PC-3 (cell line): ENCODE data around the gene MACROD2.

Source experiments
- EZH2 ChIP-seq: fragments of 300-600 bp; sonication (generic); IDR thresholded peaks from one replicate; pipeline ENCODE4 v1.6.1; 2017; ENCODE audit warnings: antibody characterized with exemption, mild to moderate bottlenecking, low read length; ENCODE audit not compliant: unreplicated experiment
- TF ChIP-seq, protein P1 (sequence below): fragments of 300-600 bp; sonication (generic); conservative IDR thresholded peaks from 2 replicates; pipeline ENCODE4 v1.5.1; 2017; ENCODE audit warnings: antibody characterized with exemption, low read depth, mild to moderate bottlenecking, low read length

DNA sequence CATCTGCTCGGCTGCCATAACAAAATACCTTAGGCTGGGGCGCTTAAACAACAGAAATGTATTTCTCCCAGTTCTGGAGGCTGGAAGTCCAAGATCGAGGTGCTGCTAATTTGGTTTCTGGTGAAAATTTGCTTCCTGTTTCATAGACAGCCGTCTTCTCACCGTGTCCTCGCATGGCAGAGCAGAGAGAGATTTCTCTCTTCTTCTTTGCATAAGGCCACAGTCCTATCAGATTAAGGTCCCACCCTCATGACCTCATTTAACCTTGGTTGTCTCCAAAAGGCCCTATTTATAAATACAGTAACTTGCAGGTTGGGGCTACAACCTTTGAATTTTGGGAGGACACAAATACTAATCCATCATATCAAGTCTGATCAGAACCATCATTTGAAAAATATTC lies 2033.6 kb downstream of the MACROD2 start:
- TF ChIP-seq, protein P1, sequence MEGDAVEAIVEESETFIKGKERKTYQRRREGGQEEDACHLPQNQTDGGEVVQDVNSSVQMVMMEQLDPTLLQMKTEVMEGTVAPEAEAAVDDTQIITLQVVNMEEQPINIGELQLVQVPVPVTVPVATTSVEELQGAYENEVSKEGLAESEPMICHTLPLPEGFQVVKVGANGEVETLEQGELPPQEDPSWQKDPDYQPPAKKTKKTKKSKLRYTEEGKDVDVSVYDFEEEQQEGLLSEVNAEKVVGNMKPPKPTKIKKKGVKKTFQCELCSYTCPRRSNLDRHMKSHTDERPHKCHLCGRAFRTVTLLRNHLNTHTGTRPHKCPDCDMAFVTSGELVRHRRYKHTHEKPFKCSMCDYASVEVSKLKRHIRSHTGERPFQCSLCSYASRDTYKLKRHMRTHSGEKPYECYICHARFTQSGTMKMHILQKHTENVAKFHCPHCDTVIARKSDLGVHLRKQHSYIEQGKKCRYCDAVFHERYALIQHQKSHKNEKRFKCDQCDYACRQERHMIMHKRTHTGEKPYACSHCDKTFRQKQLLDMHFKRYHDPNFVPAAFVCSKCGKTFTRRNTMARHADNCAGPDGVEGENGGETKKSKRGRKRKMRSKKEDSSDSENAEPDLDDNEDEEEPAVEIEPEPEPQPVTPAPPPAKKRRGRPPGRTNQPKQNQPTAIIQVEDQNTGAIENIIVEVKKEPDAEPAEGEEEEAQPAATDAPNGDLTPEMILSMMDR = no peak
- no peak for TF ChIP-seq EZH2
